C4-2B (cell line): ENCODE results near the gene NFIC.

ENCODE experiments used
- H3K27ac ChIP-seq: fragments of 450-650 bp; 2 replicates; pipeline ENCODE4 v1.5.1; 2017
- ZFX ChIP-seq: fragments of 450-650 bp; IDR thresholded peaks from 2 replicates; pipeline ENCODE4 v1.6.1; 2017
- TF ChIP-seq, protein P1 (sequence below): fragments of 450-650 bp; conservative IDR thresholded peaks from 2 replicates; pipeline ENCODE4 v1.5.1; 2017; ENCODE audit warnings: mild to moderate bottlenecking

NFIC gene

DNA sequence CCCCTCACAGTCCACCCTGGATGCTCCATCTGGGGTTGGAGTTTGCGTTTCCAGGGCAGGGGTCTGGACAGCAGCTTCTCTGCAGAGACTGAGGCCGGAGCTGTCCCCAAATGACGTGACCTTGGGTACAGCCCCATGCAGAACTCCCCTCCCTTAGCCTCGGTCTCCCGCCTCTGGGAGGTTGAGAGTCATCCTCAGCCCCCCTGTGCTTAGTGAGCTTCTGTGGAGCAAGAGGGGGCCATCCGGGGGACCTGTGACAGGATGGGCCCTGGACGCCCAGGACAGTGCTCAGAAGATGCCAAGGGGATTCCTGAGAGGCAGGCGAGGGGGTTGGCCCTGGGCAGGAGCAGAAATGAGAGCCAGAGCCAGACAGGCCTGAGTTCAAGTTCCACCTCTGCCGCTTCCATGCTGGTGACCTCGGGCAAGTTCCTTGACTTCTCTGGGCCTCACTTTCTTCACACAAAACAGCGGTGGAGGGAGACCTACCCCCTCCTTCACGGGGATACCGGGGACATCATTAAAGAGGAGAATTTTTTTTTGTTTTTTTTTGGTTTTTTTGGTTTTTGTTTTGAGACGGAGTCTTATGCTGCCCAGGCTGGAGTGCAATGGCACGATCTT is 93.7 kb downstream of the NFIC start:
- H3K27ac ChIP-seq = no peak overlapping the region
- TF ChIP-seq, protein P1, sequence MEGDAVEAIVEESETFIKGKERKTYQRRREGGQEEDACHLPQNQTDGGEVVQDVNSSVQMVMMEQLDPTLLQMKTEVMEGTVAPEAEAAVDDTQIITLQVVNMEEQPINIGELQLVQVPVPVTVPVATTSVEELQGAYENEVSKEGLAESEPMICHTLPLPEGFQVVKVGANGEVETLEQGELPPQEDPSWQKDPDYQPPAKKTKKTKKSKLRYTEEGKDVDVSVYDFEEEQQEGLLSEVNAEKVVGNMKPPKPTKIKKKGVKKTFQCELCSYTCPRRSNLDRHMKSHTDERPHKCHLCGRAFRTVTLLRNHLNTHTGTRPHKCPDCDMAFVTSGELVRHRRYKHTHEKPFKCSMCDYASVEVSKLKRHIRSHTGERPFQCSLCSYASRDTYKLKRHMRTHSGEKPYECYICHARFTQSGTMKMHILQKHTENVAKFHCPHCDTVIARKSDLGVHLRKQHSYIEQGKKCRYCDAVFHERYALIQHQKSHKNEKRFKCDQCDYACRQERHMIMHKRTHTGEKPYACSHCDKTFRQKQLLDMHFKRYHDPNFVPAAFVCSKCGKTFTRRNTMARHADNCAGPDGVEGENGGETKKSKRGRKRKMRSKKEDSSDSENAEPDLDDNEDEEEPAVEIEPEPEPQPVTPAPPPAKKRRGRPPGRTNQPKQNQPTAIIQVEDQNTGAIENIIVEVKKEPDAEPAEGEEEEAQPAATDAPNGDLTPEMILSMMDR = no peak
- no peak for TF ChIP-seq ZFX

DNA sequence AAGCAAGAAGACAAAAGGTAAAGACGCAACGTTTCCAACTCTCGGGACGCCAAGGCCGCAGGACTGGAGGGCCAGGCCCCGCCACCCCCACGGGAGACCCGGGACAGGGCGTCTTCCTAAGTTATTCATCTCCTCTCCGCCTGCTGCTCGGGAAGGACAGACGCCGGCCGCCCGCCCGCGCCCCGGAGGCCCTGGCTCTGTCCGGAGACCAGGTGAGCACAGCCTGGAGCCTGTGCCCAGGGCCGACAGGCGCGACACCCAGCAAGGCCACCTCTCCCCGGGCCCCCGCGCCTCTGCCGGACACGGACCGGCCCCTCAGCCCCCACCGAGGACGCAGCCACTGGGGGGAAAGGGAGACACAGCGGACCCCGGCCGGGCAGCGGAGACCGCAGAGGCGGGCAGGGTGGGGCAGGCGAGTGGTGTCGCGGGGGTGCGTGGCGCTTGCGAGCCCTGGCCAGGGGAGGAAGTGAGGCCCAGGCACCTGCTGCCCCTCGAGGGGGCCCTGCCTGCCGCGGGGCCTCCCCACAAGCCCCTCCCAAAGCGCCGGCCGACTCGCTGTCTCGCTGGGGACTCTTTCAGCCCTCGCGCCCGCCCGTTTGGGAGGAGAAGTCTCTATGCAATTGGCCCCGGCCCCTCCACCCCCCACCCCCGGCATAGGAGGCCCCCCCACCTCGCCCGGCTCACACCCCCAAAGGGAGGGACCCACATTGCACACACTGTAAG is 96.8 kb downstream of the NFIC start:
- no peak for TF ChIP-seq ZFX
- TF ChIP-seq, protein P1 = no peak

GRCh38 chr19:3463714-3464586 is 97.6 kb downstream of the NFIC start:
- H3K27ac ChIP-seq = no peak overlapping the region
- TF ChIP-seq, protein P1 = no peak
- TF ChIP-seq ZFX = no peak

More for the DNA sequence above, 96.8 kb downstream of the NFIC start:
- H3K27ac ChIP-seq = no peak overlapping the region

- TF ChIP-seq ZFX = no peak
- TF ChIP-seq, protein P1 = no peak
- no peak overlapping the region for H3K27ac ChIP-seq
These were observed 98.3 kb downstream of the NFIC start for GRCh38 chr19:3464587-3465235.

DNA sequence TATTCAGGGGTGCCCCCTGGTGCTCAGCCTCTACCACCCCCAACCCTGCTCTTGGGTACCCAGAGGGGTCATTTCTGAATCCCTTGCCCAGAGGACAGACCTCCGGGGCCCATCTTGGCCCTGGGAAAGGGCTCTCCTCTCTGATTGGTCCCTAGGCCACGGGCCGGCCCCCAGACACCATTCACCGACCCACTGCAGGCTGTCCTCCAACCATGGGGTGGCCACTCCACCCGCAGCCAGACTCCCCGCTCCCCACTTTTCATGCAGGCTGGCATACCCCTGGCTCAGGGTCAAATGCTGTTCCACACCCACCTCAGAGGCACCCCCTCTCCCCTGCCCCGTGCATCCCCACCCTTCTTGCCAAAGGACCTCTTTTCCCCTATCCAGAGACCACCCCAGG is 99.2 kb downstream of the NFIC start:
- TF ChIP-seq, protein P1 = no peak
- no peak for TF ChIP-seq ZFX
- H3K27ac ChIP-seq = no peak overlapping the region

DNA sequence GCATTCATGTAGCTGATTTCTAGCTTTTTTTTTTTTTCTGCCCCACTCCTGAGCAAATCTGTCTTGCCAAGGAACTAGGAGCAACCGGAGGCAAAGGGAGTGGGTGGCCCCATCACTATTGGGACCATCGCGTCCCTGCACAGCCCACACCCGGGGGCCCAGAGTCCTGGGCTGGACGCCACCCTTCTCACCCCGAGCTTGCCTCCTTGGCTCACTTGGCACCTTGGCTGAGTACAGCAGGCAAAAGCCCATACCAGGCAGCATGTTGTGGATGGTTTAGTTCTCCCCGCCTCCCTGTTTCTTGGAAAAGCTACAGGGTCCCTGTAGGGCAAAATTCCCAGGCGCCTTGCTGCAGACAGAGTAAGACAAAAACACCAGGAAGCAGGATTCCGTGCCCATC is 100.3 kb downstream of the NFIC start:
- TF ChIP-seq, protein P1 = no peak
- TF ChIP-seq ZFX = no peak
- H3K27ac ChIP-seq = no peak overlapping the region
